ENCODE results near the gene TSPAN7.

DNA sequence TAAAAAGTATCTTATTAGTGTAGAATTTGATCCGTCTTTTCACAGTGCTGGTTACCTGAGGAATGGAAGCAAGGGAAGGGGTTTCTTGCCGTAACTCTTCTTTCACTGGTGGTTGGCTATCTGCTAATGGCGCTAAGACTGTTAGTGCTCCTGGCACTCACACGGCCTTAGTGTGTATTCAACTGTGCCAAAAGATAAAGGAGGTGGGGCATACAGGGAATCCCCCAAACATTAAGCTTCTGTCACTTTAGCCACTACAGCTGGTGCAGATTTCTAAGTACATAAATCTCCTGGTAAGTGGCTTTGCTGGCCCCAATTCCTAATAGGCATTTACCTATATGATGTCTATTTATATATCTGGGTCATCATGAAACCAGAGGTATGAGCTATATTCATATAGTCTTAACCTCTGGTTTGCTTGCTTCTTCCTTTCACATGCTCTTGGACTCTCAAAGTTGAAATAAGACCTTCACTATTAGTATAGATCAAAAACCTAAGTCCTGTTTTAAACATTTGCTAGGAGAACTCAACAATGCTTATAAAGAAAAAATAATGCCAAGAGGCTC is 95.1 kb downstream of the TSPAN7 start:
- no peak for TF ChIP-seq POLR2AphosphoS5 (IDR thresholded peaks at IDR 0.05; ENCODE audit: low read depth)
- TF ChIP-seq, protein P1, sequence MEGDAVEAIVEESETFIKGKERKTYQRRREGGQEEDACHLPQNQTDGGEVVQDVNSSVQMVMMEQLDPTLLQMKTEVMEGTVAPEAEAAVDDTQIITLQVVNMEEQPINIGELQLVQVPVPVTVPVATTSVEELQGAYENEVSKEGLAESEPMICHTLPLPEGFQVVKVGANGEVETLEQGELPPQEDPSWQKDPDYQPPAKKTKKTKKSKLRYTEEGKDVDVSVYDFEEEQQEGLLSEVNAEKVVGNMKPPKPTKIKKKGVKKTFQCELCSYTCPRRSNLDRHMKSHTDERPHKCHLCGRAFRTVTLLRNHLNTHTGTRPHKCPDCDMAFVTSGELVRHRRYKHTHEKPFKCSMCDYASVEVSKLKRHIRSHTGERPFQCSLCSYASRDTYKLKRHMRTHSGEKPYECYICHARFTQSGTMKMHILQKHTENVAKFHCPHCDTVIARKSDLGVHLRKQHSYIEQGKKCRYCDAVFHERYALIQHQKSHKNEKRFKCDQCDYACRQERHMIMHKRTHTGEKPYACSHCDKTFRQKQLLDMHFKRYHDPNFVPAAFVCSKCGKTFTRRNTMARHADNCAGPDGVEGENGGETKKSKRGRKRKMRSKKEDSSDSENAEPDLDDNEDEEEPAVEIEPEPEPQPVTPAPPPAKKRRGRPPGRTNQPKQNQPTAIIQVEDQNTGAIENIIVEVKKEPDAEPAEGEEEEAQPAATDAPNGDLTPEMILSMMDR (IDR thresholded peaks at IDR 0.05; ENCODE audit: insufficient read depth, low read length), result no peak
